ENCODE data around the gene CREB3L2. TPM values are rescaled to one million over a fixed set of nuclear protein-coding genes. Genes with fewer than 3 reads are reported as not detected.

The CREB3L2 gene
- total and polyA plus RNA-seq, 2 of the 13 experiments (the other 11 are each of a cell fraction or from before 2014, with no cell fraction given) = 22.1 to 41.1 TPM

DNA sequence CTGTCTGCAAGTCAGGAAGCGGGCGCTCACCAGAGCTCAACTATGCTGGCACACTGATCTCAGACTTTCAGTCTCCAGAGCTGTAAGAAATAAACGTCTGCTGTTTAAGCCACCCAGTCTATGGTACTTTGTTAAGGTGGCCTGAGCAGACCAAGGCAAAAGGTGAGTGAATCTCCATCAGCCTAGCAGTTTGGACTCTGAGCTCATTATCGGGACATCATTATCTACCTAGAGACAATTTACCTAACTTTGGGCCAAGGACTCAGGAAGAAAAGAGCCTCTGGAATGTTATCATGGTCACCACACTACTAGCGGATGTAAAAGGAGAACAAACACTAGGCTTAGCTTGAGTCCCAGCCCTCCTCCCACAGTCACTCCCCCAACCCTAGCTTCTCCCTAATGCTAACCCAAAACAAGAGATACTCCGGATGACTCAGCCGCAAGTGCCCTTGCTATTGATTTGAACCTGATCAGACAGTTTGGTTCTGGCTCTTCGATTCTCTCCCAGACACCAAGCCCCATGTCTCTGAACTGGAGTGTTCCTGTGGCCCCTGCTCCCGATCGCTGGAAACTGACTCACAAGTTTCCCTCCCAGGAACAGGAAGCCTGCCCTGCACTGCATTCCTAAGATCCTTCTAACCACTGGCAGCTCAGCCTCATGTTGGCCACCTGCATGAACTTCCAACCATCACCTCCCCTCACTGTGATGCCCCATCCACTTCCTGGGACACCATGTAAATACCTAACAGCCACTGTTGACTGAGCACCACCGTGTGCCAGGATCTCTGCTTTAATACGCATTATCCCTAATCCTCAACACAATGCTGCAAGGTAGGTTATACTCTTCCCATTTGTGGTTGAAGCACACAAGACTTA is 34.5 kb downstream of the CREB3L2 start (continued):
- TF ChIP-seq GATAD2A (CRISPR knock-in tag; IDR thresholded peaks at IDR 0.05) (peak; percentile 66; the same call in 1 of the 2 replicates), HHEX (CRISPR knock-in tag; IDR thresholded peaks at IDR 0.05) (no peak), XBP1 (CRISPR knock-in tag; IDR thresholded peaks at IDR 0.05) (no peak), SIX4 (CRISPR knock-in tag; IDR thresholded peaks at IDR 0.05) (peak; percentile 18; the same call in 1 of the 2 replicates), REPIN1 (CRISPR knock-in tag; IDR thresholded peaks at IDR 0.05; ENCODE audit: borderline replicate concordance, low read depth) (peak; percentile 53; the same call in 1 of the 2 replicates), RNF2 (conservative IDR thresholded peaks at IDR 0.05; ENCODE audit: low read depth) (no peak), SIX1 (CRISPR knock-in tag; IDR thresholded peaks at IDR 0.05; ENCODE audit: borderline replicate concordance) (peak; percentile 37; the same call in 1 of the 2 replicates), ZNF263 (CRISPR knock-in tag; IDR thresholded peaks at IDR 0.05) (peak; percentile 77), ZNF292 (CRISPR knock-in tag; IDR thresholded peaks at IDR 0.05; ENCODE audit: borderline replicate concordance, low read depth) (peak; percentile 63), ZNF614 (CRISPR knock-in tag; IDR thresholded peaks at IDR 0.05; ENCODE audit: borderline replicate concordance) (peak; percentile 42; the same call in 1 of the 2 replicates), NFIC (IDR thresholded peaks at IDR 0.05; ENCODE audit: low read length) (no peak), SOX5 (CRISPR knock-in tag; IDR thresholded peaks at IDR 0.05; ENCODE audit: borderline replicate concordance) (peak; percentile 37; the same call in 1 of the 2 replicates), ZFX (CRISPR knock-in tag; IDR thresholded peaks at IDR 0.05; ENCODE audit: low read depth) (0 out of 2 replicates have a peak, but pooled peaks have one; percentile 11), RCOR2 (CRISPR knock-in tag; IDR thresholded peaks at IDR 0.05) (peak; percentile 42; the same call in 1 of the 2 replicates), CBFB (CRISPR knock-in tag; IDR thresholded peaks at IDR 0.05) (0 out of 2 replicates have a peak, but pooled peaks have one; percentile 23), ZMYM2 (CRISPR knock-in tag; IDR thresholded peaks at IDR 0.05) (0 out of 2 replicates have a peak, but pooled peaks have one; percentile 48), FOSL1 (CRISPR knock-in tag; IDR thresholded peaks at IDR 0.05; ENCODE audit: borderline replicate concordance) (peak; percentile 75; the same call in 1 of the 2 replicates), BCL6 (CRISPR knock-in tag; IDR thresholded peaks at IDR 0.05) (peak; percentile 25; the same call in 1 of the 2 replicates), PPARG (CRISPR knock-in tag; conservative IDR thresholded peaks at IDR 0.05) (peak; percentile 72), FOXJ3 (CRISPR knock-in tag; IDR thresholded peaks at IDR 0.05; ENCODE audit: borderline replicate concordance) (peak; percentile 52; the same call in 1 of the 2 replicates), TEAD3 (CRISPR knock-in tag; optimal IDR thresholded peaks at IDR 0.05; ENCODE audit: borderline replicate concordance) (peak; percentile 77), TEAD2 (CRISPR knock-in tag; IDR thresholded peaks at IDR 0.05) (no peak)
- TF ChIP-seq, protein P1, sequence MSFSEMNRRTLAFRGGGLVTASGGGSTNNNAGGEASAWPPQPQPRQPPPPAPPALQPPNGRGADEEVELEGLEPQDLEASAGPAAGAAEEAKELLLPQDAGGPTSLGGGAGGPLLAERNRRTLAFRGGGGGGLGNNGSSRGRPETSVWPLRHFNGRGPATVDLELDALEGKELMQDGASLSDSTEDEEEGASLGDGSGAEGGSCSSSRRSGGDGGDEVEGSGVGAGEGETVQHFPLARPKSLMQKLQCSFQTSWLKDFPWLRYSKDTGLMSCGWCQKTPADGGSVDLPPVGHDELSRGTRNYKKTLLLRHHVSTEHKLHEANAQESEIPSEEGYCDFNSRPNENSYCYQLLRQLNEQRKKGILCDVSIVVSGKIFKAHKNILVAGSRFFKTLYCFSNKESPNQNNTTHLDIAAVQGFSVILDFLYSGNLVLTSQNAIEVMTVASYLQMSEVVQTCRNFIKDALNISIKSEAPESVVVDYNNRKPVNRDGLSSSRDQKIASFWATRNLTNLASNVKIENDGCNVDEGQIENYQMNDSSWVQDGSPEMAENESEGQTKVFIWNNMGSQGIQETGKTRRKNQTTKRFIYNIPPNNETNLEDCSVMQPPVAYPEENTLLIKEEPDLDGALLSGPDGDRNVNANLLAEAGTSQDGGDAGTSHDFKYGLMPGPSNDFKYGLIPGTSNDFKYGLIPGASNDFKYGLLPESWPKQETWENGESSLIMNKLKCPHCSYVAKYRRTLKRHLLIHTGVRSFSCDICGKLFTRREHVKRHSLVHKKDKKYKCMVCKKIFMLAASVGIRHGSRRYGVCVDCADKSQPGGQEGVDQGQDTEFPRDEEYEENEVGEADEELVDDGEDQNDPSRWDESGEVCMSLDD (CRISPR knock-in tag; IDR thresholded peaks at IDR 0.05; ENCODE audit: borderline replicate concordance) = no peak
- TF ChIP-seq, protein P2, sequence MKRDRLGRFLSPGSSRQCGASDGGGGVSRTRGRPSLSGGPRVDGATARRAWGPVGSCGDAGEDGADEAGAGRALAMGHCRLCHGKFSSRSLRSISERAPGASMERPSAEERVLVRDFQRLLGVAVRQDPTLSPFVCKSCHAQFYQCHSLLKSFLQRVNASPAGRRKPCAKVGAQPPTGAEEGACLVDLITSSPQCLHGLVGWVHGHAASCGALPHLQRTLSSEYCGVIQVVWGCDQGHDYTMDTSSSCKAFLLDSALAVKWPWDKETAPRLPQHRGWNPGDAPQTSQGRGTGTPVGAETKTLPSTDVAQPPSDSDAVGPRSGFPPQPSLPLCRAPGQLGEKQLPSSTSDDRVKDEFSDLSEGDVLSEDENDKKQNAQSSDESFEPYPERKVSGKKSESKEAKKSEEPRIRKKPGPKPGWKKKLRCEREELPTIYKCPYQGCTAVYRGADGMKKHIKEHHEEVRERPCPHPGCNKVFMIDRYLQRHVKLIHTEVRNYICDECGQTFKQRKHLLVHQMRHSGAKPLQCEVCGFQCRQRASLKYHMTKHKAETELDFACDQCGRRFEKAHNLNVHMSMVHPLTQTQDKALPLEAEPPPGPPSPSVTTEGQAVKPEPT (CRISPR knock-in tag; IDR thresholded peaks at IDR 0.05; ENCODE audit: low read depth) = peak; percentile 88; the same call in 1 of the 2 replicates
- TF ChIP-seq, protein P3, sequence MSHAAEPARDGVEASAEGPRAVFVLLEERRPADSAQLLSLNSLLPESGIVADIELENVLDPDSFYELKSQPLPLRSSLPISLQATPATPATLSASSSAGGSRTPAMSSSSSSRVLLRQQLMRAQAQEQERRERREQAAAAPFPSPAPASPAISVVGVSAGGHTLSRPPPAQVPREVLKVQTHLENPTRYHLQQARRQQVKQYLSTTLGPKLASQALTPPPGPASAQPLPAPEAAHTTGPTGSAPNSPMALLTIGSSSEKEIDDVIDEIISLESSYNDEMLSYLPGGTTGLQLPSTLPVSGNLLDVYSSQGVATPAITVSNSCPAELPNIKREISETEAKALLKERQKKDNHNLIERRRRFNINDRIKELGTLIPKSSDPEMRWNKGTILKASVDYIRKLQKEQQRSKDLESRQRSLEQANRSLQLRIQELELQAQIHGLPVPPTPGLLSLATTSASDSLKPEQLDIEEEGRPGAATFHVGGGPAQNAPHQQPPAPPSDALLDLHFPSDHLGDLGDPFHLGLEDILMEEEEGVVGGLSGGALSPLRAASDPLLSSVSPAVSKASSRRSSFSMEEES (CRISPR knock-in tag; IDR thresholded peaks at IDR 0.05) = 0 out of 2 replicates have a peak, but pooled peaks have one; percentile 8
